Lower lobe of right lung (tissue), 2 donors: Measurements from ENCODE around the gene CFAP20. TPM values are rescaled to one million over a fixed set of nuclear protein-coding genes. Genes with fewer than 3 reads are reported as not detected.
"Not testable (repeated sequence)": the region's sequence is repeated elsewhere in the genome, so short reads cannot be mapped to it uniquely, and the experiment has no call there.

Experiments
- ATAC-seq, 2 donors: fragments of 200-7000 bp; cut with Tn5 transposase; one replicate each; pipeline ENCODE4 v1.9.1; 2020 to 2022; ENCODE audit warnings: mild to moderate bottlenecking in 2 of 2, moderate library complexity in 2 of 2
- DNase-seq: peaks from one replicate; pipeline ENCODE4 v3.0.0-alpha.2; 2020
- H3K27ac ChIP-seq: fragments of 200-600 bp; one replicate; pipeline ENCODE4 v1.8.0; 2022
- H3K27me3 ChIP-seq: fragments of 200-600 bp; one replicate; pipeline ENCODE4 v1.8.0; 2022; ENCODE audit warnings: low read depth
- H3K36me3 ChIP-seq: fragments of 200-600 bp; one replicate; pipeline ENCODE4 v1.8.0; 2022; ENCODE audit warnings: mild to moderate bottlenecking
- H3K4me1 ChIP-seq: fragments of 200-600 bp; one replicate; pipeline ENCODE4 v1.8.0; 2022
- H3K4me3 ChIP-seq: fragments of 200-600 bp; one replicate; pipeline ENCODE4 v1.8.0; 2022; ENCODE audit warnings: mild to moderate bottlenecking
- H3K9me3 ChIP-seq: fragments of 200-600 bp; one replicate; pipeline ENCODE4 v1.8.0; 2022
- intact Hi-C: fragments of 100-400 bp; cut with DNase I; formaldehyde crosslinking; loops from one replicate; pipeline ENCODE4 v1.11.0; 2022
- total RNA-seq: library from RNA; stranded (reverse); fragmentation: NEBNext Ultra II Directional; extraction: Animal tissue kit (Norgen Biotek cat#: 25700); gene quantifications from one replicate; pipeline ENCODE4 v1.2.1, GENCODE V29; 2021
- TF ChIP-seq, protein P1 (sequence below): fragments of 200-600 bp; IDR thresholded peaks from one replicate; pipeline ENCODE4 v1.8.0; 2022; ENCODE audit warnings: antibody characterized with exemption, mild to moderate bottlenecking
- donor health status: DM: no; HTN: yes; CAD: no; lungs with severe emphysema.

The CFAP20 gene
- total RNA-seq, 1 donor from 2014 or later: 21.7 TPM

GRCh38 chr16:58085584-58086251, 43.5 kb downstream of the CFAP20 start:
- DNase-seq (no peak), ATAC-seq (no peak)
- H3K4me3 ChIP-seq: no peak overlapping the region
- no peaks in the 10 kb centered on the region for H3K9me3 ChIP-seq
- H3K4me1 ChIP-seq: peaks cover 6% of the 10 kb centered on the region
- no peaks in the 10 kb centered on the region for H3K27me3 ChIP-seq
- H3K36me3 ChIP-seq: no peaks in the 10 kb centered on the region
- TF ChIP-seq, protein P1, sequence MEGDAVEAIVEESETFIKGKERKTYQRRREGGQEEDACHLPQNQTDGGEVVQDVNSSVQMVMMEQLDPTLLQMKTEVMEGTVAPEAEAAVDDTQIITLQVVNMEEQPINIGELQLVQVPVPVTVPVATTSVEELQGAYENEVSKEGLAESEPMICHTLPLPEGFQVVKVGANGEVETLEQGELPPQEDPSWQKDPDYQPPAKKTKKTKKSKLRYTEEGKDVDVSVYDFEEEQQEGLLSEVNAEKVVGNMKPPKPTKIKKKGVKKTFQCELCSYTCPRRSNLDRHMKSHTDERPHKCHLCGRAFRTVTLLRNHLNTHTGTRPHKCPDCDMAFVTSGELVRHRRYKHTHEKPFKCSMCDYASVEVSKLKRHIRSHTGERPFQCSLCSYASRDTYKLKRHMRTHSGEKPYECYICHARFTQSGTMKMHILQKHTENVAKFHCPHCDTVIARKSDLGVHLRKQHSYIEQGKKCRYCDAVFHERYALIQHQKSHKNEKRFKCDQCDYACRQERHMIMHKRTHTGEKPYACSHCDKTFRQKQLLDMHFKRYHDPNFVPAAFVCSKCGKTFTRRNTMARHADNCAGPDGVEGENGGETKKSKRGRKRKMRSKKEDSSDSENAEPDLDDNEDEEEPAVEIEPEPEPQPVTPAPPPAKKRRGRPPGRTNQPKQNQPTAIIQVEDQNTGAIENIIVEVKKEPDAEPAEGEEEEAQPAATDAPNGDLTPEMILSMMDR: no peak
- intact Hi-C loops: no loop called here
- H3K27ac ChIP-seq: no peak overlapping the region

GRCh38 chr16:58085171-58085570, 44.0 kb downstream of the CFAP20 start:
- DNase-seq: no peak
- H3K36me3 ChIP-seq: no peaks in the 10 kb centered on the region
- no peak overlapping the region for H3K27ac ChIP-seq
- ATAC-seq: no peak
- no peak overlapping the region for H3K4me3 ChIP-seq
- intact Hi-C loops: no loop called here
- peaks cover 8% of the 10 kb centered on the region for H3K4me1 ChIP-seq
- H3K27me3 ChIP-seq: no peaks in the 10 kb centered on the region
- H3K9me3 ChIP-seq: no peaks in the 10 kb centered on the region
- TF ChIP-seq, protein P1: no peak

DNA sequence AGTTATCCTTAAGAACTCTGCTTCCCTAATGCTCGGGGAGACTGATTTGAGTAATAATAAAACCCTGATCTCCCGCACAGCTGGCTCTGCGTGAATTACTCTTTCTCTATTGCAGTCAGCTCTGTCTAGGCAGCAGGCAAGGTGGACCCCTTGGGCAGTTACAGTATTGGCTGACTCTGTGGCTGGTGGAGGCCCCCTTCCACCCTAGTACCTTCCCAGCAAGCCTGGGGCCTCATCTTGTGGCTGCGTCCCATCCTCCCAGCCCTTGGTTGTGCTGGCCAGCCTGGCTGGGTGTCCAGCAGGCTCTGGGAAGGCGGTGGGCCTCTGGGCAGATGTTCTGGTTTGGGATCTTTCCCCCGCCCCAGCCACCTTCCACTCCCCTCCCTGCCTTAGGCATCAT, 44.5 kb downstream of the CFAP20 start:
- no peaks in the 10 kb centered on the region for H3K36me3 ChIP-seq
- H3K4me3 ChIP-seq: no peak overlapping the region
- TF ChIP-seq, protein P1: no peak
- intact Hi-C loops: no loop called here
- DNase-seq: no peak
- no peaks in the 10 kb centered on the region for H3K9me3 ChIP-seq
- no peaks in the 10 kb centered on the region for H3K27me3 ChIP-seq
- H3K4me1 ChIP-seq: peaks cover 8% of the 10 kb centered on the region
- no peak for ATAC-seq
- H3K27ac ChIP-seq: no peak overlapping the region

GRCh38 chr16:58082381-58082780, 46.8 kb downstream of the CFAP20 start:
- Histone ChIP-seq H3K4me1 (peaks cover 8% of the 10 kb centered on the region), H3K36me3 (no peaks in the 10 kb centered on the region), H3K27me3 (no peaks in the 10 kb centered on the region), H3K9me3 (no peaks in the 10 kb centered on the region), H3K4me3 (no peak overlapping the region), H3K27ac (no peak overlapping the region)
- ATAC-seq (no peak), DNase-seq (no peak)
- intact Hi-C loops: no loop called here
- TF ChIP-seq, protein P1: no peak

DNA sequence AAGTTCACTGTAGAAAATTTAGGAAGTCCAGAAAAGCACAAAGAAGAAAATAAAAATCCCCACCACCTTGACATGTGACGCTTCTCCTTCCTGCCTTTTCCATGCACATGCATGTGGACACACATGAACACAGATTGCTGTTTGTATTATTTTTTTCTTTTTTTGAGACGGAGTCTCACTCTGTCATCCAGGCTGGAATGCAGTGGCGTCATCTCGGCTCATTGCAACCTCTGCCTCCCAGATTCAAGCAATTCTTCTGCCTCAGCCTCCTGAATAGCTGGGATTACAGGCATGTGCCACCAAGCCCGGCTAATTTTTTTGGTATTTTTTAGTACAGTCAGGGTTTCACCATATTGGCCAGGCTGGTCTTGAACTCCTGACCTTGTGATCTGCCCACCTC, 48.5 kb downstream of the CFAP20 start:
- H3K27me3 ChIP-seq, H3K4me1 ChIP-seq, H3K36me3 ChIP-seq, intact Hi-C loops, H3K9me3 ChIP-seq, H3K4me3 ChIP-seq, ATAC-seq, DNase-seq: not testable (repeated sequence)
- H3K27ac ChIP-seq: peak overlapping the region; percentile 41

GRCh38 chr16:58077796-58078195, 51.4 kb downstream of the CFAP20 start:
- Histone ChIP-seq H3K9me3 (no peaks in the 10 kb centered on the region), H3K27me3 (no peaks in the 10 kb centered on the region), H3K36me3 (no peaks in the 10 kb centered on the region), H3K4me3 (no peak overlapping the region), H3K4me1 (peaks cover 8% of the 10 kb centered on the region), H3K27ac (no peak overlapping the region)
- TF ChIP-seq, protein P1: no peak
- intact Hi-C loops: no loop called here
- DNase-seq (no peak), ATAC-seq (no peak)
